GM19467 (cell line): Measurements from ENCODE around the gene ANXA11.

Source experiments
- ATAC-seq: cut with Tn5 transposase; IDR thresholded peaks from one replicate; pipeline ENCODE4 v1.9.1; 2021; ENCODE audit warnings: mild to moderate bottlenecking, moderate library complexity; ENCODE audit not compliant: unreplicated experiment

Gene ANXA11

GRCh38 chr10:80191589-80192270, 13.6 kb downstream of the ANXA11 start:
- ATAC-seq: no peak

GRCh38 chr10:80188713-80189112, 16.6 kb downstream of the ANXA11 start:
- no peak for ATAC-seq

DNA sequence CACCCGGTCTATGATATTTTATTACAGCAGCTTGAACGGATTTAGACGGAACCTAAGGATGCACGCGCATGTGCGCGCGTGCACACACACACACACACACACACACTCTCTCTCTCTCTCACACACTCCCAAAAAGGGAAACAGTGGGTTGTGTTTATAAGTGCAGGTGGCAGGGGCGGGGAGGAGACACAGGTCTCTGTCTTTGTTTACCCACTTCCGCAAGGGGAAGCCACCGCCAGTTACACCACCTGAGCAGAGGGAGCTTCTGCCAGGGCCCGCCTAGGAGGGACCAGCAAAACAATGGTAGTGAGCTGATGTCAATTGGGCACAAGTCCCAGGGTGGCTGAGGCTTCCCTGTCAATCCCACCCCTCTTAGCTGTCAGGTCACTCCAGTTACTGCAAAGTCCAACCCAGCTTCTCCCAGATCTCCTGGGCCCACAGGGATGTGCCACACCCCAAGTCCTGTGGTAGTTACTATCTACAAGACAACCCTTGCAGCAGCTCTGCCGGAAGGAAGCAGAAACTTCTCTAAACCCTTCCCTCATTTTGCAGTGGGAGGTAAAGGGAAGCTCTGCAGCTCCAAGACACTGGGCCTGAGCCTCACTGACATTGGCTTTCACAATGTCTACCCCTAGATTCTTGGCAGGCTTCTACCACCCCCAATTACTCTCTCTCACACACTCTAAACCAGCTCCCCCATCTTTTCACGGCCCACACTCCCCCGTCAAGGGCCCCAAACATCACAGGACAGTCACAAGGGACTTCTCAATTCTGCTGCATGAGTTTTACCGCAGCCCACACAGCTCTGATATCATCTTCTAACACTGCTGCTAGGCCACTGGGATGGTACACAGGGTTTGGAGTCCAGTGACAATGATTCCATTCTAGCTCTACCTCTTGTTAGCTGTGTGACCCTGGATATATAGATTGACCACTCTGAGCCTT, 17.6 kb downstream of the ANXA11 start:
- ATAC-seq: peak; percentile 84

DNA sequence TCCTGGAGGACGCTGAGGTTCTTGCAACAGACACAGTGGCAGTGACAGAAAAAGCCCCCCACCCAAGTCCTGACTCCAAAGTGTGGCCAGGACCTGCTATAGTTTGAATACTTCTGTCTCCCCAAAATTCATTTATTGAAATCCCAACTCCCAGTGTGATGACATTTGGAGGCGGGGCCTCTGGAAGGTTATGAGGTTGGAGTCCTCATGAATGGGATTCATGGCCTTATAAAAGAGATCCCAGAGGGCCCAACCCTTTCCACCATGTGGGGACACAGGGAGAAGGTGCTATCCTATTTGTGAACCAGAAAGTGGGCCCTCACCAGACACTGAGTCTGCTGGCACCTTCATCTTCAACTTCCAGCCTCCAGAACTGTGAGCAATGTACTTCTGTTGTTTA, 18.3 kb downstream of the ANXA11 start:
- no peak for ATAC-seq

DNA sequence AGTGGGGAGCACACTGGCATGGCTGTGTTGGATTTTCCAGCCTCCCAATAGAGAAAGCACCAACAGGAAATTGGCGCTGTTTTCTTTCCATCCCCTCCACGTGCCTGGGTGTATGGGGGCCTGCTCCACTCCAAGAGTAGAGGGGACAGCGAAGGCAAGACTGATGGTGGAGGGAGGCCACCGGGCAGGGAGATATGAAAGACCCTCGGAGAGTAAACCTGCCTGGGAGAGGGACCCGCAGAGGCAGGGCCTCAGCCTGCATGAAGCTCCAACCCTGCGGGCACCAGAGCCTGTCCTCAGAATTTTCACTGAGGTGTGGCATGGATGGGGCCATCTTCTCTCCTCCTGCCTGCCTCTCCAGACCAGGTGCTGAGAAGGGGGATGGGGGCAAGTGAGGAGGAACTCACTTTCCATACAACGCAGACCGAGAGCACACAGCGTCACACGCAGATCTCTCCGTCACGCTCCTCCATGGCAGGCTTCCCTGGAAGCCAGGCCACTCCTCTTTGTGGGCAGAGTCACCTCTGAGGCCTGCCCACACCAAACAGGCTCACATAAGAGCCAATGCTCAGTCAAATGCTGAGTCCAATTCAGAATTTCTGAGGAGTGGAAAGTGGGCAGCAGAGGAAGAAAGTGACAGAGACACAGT, 18.8 kb downstream of the ANXA11 start:
- no peak for ATAC-seq

DNA sequence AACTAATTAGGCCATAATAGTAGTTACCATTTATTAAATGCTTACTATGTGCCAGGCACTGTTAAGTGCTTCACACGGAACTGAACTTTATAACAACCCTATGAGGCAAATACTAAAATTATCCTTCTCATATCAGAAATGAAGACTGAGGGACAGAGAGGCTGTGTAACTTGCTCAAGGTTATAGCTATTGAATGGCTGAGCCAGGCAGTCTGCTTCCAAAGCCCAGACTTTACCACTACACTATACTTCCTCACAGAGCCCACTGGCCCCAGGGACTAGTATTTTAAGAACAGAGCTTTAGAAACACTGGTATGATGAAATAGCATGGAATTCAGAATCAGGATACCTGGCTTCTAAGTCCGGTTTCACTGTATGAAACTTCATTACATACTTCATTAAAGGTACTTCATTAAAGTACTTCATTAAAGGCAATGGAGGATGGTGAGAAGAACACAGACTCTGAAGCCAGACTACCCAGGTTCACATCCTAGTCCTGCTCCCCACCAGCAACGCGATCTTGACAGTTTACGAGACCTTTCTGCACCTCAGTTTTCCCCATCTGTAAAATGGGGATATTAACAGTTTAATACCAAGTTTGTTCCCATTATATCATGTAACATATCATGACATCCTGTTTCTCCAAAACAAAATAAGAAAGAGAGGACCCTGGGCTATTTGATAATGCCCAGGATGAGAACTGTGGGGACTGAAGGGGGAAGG, 19.6 kb downstream of the ANXA11 start:
- ATAC-seq: no peak

GRCh38 chr10:80184291-80184690, 21.0 kb downstream of the ANXA11 start:
- ATAC-seq: no peak

DNA sequence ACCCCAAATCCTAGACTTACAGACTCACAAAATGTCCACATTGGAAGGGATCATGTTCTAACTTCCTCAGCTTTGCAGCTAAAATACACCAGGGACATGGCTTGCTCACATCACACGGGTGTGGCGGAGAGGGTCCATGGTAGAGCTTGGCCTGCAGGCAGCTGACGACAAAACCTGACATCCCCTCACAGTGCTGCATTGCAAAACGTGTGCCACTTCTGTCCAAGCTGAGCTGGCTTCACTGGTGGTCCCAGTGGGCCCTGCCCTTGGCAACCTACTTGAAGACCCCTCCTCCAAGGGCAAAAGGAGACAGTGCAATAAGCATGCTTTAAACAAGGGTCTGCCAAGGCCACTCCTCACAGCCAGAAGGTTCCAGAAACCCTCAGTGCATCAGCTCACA, 21.9 kb downstream of the ANXA11 start:
- ATAC-seq: no peak

GRCh38 chr10:80182986-80183385, 22.4 kb downstream of the ANXA11 start:
- ATAC-seq: no peak

GRCh38 chr10:80177781-80178636, 27.3 kb downstream of the ANXA11 start:
- no peak for ATAC-seq

- no peak for ATAC-seq
These were observed 28.8 kb downstream of the ANXA11 start for GRCh38 chr10:80176526-80176925.

DNA sequence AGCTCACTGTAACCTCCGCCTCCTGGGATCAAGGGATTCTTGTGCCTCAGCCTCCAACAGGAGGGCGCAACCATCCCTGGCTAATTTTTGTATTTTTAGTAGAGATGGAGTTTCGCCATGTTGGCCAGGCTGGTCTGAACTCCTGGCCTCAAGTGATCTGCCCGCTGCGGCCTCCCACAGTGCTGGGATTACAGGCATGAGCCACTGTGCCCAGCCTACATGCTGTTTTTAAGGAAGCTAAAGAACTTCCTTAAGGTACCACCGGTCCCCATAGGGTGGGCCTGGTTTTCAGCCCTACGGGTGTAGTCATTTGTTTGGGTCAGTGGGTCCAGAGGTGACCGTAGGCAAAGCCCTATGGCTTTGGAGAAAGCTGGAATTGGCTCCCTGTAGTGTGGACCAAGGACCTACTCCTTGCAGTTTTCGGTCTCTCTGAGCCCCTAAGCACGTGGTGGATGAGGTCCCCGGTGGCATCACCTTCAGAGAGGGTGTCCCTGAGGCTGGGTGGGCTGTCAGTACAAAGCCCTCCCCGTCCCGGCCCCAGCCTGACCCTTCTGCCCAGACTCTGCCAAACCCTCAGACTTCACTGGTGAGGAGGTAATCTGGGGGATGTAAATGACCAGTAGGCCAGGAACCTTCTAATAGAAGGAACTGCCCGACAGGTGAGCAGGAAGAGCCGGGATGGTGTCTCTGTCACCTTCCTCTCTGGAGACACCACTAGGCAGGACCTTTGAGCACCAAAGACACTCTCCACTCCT, 30.5 kb downstream of the ANXA11 start:
- ATAC-seq: no peak

- no peak for ATAC-seq
These were observed 31.9 kb downstream of the ANXA11 start for GRCh38 chr10:80173466-80173865.

DNA sequence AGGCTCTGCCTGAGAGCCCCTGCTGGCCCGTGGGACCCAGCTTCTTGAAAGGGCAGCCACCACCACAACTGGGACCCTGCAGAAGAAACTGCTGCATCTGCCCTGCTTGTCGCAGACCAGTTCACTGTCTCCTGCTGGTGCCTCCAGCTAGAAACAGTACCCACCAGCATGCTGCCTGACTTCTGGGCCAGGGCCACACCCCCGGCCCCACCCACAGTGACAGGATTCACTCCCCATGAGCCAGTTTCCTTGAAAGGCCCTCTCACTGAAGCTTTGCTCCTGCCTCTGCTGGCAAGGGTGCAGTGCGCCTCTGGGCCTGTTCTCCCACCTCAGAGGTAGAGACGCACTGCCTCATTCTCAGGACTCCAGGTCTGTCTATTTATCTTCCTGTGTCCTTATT, 32.4 kb downstream of the ANXA11 start:
- no peak for ATAC-seq

GRCh38 chr10:80171248-80171660, 34.1 kb downstream of the ANXA11 start:
- ATAC-seq: no peak

DNA sequence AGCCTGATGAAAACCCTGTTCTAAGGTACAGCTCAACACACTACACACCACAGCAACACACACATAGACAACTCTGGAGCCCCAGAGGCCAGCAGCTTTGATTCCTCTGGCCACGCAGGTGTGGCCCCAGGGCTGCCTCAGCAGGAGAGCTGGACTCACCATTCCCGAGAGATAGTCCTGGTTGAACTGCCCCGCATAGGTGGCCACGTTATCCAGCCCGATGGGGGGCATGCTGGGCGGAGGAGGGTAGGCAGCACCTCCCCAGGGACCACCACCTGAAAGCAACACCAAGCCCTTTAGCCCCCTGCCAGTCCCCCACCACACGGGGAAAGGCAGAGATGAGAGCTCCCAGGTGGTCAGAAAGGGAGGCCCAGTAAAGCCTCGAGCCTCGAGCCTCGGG, 34.7 kb downstream of the ANXA11 start:
- no peak for ATAC-seq

GRCh38 chr10:80170026-80170425, 35.3 kb downstream of the ANXA11 start:
- no peak for ATAC-seq

DNA sequence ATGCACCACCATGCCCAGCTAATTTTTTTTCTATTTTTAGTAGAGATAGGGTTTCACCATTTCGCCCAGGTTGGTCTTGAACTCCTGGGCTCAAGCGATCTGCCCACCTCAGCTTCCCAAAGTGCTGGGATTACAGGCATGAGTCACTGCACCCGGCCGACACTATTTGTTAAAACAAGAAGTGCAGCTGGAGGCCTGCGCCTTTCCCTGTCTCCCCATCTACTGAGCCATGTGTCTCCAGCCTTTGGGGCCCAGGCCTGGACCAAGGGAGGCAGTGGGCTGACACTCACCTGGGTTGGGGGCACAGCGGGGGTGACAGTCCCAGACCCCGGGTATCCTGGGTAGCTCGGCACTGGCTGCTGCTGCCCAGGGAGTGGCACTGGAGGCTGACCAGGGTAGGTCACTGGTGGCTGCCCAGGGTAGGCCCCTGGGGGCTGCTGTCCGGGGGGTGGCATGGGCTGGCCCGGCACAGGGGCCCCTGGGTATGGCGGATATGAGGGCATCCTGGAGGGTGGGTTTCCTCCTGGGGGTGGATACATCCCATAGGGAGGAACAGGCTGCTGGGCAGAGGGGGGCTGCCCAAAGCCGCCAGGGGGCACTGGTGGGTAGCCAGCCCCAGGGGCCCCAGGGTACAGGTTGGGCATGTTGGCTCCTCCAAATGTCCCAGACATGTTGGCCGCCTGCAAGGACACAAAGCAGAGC, 36.5 kb downstream of the ANXA11 start:
- ATAC-seq: no peak

- ATAC-seq: no peak
These were observed 37.2 kb downstream of the ANXA11 start for GRCh38 chr10:80168162-80168511.
